ENCODE results near the gene ROGDI.

Gene ROGDI

DNA sequence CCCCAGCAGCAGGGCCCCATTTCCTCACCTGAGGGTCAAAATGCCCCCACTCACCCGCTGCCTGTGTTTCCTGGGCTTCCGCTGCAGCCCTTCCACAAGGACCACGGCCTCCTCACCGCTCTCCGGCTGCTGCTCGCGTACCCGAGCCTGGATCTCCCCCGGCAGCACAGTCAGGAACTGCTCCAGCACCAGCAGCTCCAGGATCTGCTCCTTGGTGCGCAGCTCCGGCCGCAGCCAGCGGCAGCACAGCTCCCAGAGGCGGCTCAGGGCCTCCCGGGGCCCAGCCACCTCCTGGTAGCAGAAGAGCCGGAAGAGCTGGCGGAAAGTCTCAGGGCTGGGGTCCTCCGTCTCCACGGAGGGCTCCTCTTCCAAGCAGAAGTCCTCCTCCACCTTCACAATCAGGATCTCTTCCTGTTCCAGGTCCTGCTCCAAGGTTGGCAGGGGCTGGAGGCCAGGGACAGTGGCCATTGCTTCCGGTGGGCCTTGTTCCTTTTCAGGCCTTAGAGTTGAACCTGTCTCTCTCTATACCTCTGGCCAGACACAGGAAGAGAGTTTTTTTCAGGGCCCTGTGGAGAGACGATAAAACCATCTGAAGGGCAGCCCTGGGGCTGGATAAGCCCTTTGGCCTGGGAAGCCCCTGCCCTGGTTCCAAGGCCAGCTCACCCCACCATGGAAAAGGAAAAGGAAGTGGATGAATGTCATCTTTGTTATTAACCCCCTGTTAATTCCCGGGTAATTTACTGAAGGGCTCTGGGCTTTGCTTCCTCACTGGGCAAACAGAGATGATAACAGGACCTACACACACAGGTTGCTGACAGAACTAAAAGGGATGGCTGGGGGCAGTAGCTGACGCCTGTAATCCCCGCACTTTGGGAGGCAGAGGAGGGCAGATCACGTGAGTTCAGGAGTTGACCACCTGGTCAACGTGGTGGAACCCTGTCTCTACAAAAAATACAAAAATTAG is 36.6 kb downstream of the ROGDI start:
- no peak for DNase-seq

- no peak for DNase-seq
Observed at GRCh38 chr16:4763791-4764190, 38.6 kb downstream of the ROGDI start.

GRCh38 chr16:4762205-4762604 is 40.2 kb downstream of the ROGDI start:
- no peak for DNase-seq

DNA sequence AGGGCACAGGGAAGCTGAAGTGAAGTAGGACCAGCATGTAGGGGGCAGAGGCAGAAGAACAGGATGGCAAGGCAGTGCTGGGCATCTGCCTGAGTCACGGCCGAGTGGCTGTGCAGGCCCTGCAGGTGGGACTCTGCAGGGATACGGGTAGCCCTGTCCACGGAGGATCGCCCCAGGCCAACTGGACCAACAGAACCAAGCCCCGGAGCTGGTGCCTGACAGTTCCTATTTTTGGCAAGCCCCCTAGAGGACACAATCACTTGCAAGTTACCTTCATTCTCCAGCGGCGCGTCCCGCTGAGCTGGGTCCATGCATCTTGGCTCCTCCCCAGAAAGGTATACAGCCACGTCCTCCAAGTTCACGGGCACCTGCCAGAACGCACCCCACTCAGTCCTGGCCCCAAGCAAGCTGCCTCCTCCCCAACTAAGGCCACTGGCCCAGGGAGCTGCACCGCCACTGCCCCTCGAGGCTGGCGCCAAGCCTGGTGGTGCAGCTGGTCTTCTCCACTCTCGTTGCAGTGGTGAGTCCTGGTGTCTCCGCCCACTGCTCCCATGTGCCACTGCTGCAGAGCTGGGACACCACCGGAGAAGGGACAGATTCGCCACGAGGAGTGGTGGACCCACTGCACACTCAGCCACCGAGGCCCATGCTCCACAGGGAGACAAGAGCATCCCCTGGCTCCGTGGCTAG is 42.1 kb downstream of the ROGDI start:
- DNase-seq: no peak

DNA sequence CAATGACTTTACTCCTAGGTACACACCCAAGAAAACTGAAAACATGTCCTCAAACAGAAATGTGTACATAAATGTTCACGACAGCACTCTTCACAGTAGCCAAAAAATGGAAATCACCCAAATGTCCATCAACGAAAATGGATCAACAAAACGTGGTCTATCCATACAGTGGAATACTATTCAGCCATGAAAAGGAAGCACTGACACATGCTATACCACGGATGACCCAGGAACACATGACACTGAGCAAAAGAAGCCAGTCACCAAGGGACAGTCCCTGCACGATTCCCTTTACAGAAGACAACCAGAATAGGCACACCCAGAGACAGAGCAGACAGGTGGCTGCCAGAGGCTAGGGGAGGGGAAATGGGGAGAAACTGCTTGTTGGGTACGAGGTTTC is 46.7 kb downstream of the ROGDI start:
- DNase-seq: no peak

DNA sequence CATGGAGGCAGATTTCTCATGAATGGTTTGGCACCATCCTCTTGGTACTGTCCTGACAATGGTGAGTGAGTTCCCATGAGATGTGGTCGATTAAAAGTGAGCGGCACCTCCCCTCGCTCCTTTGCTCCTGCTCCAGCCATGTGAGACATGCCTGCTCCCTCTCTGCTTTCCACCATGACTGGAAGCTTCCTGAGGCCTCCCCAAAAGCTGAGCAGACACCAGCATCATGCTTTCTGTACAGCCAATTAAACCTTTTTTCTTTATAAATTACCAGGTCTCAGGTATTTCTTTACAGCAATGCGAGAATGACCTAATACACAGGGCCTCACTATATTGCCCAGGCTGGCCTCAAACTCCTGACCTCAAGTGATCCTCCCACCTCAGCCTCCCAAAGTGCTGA is 47.6 kb downstream of the ROGDI start:
- no peak for DNase-seq

GRCh38 chr16:4753227-4753626 is 49.2 kb downstream of the ROGDI start:
- DNase-seq: no peak

- no peak for DNase-seq
Observed at GRCh38 chr16:4752351-4753100, 49.9 kb downstream of the ROGDI start.

GRCh38 chr16:4750896-4751295 is 51.5 kb downstream of the ROGDI start:
- no peak for DNase-seq

GRCh38 chr16:4749700-4750257 is 52.7 kb downstream of the ROGDI start:
- no peak for DNase-seq

DNA sequence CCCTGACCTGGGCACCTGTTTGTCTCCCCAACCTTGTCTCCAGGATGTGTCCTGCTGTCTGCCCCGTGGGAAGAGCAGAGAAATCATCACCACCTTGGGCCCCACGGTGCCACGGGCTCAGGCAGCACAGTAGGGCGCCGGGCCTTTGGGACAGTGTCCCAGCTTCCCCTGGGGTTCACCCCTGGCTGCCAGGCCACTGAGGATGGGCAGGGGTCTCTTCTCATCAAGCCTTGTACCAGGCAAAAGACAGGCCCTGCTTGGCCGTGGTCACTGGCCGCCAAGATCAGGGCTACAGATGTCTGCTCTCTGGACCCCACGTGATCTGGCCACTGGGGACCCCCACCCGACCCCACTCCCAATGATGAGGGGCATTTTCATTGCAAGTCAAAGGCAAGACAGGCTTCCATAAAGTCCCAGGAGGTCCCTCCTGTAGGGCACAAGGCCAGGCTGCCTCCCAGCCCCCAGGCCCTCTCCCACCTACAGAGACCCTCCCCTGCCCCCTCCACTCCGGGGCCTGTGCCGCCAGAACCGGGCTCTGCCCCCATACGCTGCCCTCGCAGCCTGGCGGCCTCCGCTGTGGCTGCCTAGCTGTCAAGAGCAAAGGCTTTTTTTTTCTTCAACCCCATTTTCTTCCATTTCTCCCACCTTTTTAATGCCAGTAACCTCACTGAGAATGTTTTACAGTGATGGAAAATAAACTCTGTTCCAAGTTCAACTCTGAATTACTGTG is 53.6 kb downstream of the ROGDI start:
- DNase-seq: no peak

GRCh38 chr16:4747906-4748681 is 54.3 kb downstream of the ROGDI start:
- no peak for DNase-seq

DNA sequence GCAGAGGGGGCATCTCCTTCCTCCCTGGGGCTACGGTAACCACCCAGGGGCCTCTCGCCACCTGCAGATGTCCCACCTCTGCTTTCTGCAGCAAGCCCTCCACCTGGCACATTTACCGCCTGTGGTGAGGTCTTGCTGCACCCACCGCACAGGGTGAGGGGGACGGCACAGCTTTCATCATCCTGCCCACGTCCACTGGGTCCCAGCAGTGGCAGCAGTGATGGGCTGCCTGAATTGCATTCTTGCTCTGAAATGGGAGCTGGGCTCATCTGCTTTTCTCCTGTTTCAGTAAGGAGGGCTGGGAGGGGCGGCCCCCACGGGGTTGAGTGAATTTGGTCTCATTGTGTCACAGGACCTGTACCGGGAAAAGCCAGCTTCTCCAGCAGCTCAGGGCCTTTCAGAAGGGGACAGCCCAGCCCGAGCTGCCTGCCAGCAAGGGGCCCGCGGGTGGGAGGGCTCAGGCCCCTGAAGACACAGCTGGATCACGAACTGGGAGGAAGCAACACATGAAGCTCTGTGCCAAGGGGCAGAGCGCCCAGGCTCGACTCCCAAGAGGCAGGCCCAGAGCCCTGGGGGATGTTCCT is 55.4 kb downstream of the ROGDI start:
- no peak for DNase-seq
